ENCODE results near the gene C9orf72. TPM values are rescaled to one million over a fixed set of nuclear protein-coding genes. Genes with fewer than 3 reads are reported as not detected.

Gene C9orf72
- total RNA-seq, 1 donor: 6.5 TPM

DNA sequence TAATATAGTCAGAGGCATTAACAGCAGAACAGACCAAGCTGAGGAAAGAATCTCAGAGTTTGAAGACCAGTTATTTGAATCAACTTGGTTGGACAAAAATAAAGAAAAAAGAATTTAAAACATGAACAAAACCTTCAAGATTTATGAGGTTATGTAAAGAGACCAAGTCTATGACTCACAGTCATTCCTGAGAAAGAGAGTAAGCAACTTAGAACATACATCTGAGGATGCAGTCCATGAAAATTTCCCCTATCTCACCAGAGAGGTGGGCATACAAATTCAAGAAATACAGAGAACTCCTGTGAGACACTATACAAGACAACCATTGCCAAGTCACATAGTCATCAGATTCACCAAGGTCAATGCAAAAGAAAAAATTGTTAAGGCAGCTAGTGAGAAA is 17.4 kb upstream of the C9orf72 start:
- Histone ChIP-seq H3K27ac (ENCODE audit: low read depth, low read length) (no peak overlapping the region), H4K20me1 (ENCODE audit: insufficient read depth, low read length) (no peaks in the 10 kb centered on the region), H3K4me3 (ENCODE audit: insufficient read depth, low read length) (no peak overlapping the region), H3K36me3 (ENCODE audit: insufficient read depth, low read length) (no peaks in the 10 kb centered on the region), H3K27me3 (ENCODE audit: insufficient read depth, low read length) (no peaks in the 10 kb centered on the region), H3K79me2 (ENCODE audit: insufficient read depth, low read length) (no peaks in the 10 kb centered on the region), H2AFZ (ENCODE audit: low read length) (no peak overlapping the region), H3K4me1 (ENCODE audit: insufficient read depth, low read length) (no peaks in the 10 kb centered on the region), H3K9me3 (ENCODE audit: low read depth, low read length) (no peaks in the 10 kb centered on the region), H3K4me2 (ENCODE audit: insufficient read depth, low read length) (no peak overlapping the region)
- DNase-seq (ENCODE audit: insufficient read length, low spot score, missing footprints): no peak
- TF ChIP-seq, protein P1, sequence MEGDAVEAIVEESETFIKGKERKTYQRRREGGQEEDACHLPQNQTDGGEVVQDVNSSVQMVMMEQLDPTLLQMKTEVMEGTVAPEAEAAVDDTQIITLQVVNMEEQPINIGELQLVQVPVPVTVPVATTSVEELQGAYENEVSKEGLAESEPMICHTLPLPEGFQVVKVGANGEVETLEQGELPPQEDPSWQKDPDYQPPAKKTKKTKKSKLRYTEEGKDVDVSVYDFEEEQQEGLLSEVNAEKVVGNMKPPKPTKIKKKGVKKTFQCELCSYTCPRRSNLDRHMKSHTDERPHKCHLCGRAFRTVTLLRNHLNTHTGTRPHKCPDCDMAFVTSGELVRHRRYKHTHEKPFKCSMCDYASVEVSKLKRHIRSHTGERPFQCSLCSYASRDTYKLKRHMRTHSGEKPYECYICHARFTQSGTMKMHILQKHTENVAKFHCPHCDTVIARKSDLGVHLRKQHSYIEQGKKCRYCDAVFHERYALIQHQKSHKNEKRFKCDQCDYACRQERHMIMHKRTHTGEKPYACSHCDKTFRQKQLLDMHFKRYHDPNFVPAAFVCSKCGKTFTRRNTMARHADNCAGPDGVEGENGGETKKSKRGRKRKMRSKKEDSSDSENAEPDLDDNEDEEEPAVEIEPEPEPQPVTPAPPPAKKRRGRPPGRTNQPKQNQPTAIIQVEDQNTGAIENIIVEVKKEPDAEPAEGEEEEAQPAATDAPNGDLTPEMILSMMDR (IDR thresholded peaks at IDR 0.05; ENCODE audit: extremely low read depth, low read depth, low read length): no peak

DNA sequence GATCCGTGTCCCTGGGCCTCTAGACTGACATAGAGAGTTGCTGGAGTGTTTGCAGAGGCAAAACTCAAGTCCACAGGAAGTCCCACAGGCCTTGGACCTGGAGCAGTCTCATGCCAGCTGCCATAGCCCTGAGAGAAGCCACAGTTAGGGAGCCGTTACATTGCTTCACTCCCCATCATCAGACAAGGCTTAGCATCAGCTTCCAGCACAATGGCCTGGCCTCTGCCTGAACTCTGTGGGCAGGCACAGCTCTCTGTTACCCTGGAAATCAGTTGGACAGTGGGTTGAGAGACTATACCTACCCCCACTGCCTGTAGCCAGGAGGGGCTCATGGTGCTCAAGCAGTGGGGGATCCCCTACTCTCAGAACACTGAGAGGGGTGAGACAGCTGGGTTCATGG is 16.2 kb upstream of the C9orf72 start:
- H3K27ac ChIP-seq (ENCODE audit: low read depth, low read length): no peak overlapping the region
- no peaks in the 10 kb centered on the region for H3K36me3 ChIP-seq (ENCODE audit: insufficient read depth, low read length)
- H3K4me2 ChIP-seq (ENCODE audit: insufficient read depth, low read length): no peak overlapping the region
- TF ChIP-seq, protein P1 (IDR thresholded peaks at IDR 0.05; ENCODE audit: extremely low read depth, low read depth, low read length): no peak
- H4K20me1 ChIP-seq (ENCODE audit: insufficient read depth, low read length): no peaks in the 10 kb centered on the region
- H3K4me1 ChIP-seq (ENCODE audit: insufficient read depth, low read length): no peaks in the 10 kb centered on the region
- H3K79me2 ChIP-seq (ENCODE audit: insufficient read depth, low read length): no peaks in the 10 kb centered on the region
- no peak for DNase-seq (ENCODE audit: insufficient read length, low spot score, missing footprints)
- no peak overlapping the region for H3K4me3 ChIP-seq (ENCODE audit: insufficient read depth, low read length)
- H3K9me3 ChIP-seq (ENCODE audit: low read depth, low read length): no peaks in the 10 kb centered on the region
- H3K27me3 ChIP-seq (ENCODE audit: insufficient read depth, low read length): no peaks in the 10 kb centered on the region
- no peak overlapping the region for H2AFZ ChIP-seq (ENCODE audit: low read length)

DNA sequence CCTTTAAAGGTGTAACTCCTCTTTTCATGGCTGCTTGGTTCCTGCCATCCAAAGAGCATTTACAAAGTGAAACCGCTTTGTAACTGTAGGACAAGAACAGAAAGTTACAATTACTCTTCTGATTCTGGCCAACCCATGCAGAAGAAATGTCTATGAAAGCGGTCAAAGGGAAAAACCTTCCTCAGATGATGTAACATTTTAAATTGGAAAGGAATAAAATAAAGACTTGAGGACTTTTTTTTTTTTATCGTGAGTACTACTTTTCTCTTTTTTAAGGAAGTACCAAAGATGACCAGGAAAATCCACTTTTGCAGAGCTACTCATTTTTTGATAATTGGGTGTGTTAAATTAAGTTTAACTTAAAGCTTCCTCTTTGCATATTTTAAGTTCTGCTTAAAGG is 13.0 kb upstream of the C9orf72 start:
- H3K4me2 ChIP-seq (ENCODE audit: insufficient read depth, low read length): peak overlapping the region; percentile 15
- TF ChIP-seq, protein P1 (IDR thresholded peaks at IDR 0.05; ENCODE audit: extremely low read depth, low read depth, low read length): no peak
- no peak for DNase-seq (ENCODE audit: insufficient read length, low spot score, missing footprints)

DNA sequence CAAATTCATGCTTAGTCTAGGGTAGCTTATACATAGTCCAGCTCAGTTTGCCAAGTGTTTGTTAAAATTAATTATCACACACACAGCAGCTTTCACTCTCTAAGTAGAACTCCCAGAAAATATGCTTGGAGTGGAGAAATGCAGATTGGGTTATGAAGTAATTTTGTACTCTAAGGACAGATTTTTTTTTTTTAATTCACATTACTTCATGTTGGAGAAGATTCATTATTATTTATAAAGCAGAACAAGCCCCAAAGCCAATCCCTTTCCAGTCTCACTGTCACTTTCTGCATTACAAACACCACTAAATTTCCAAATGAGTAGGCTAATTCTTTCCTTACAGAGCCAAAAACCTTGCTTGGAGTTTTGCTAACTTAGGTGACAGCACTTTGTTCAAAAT is 11.7 kb upstream of the C9orf72 start:
- no peaks in the 10 kb centered on the region for H3K4me1 ChIP-seq (ENCODE audit: insufficient read depth, low read length)
- no peak overlapping the region for H2AFZ ChIP-seq (ENCODE audit: low read length)
- no peak overlapping the region for H3K27ac ChIP-seq (ENCODE audit: low read depth, low read length)
- TF ChIP-seq, protein P1 (IDR thresholded peaks at IDR 0.05; ENCODE audit: extremely low read depth, low read depth, low read length): no peak
- H3K4me2 ChIP-seq (ENCODE audit: insufficient read depth, low read length): no peak overlapping the region
- H3K9me3 ChIP-seq (ENCODE audit: low read depth, low read length): no peaks in the 10 kb centered on the region
- H3K4me3 ChIP-seq (ENCODE audit: insufficient read depth, low read length): no peak overlapping the region
- no peak for DNase-seq (ENCODE audit: insufficient read length, low spot score, missing footprints)
- H3K27me3 ChIP-seq (ENCODE audit: insufficient read depth, low read length): peaks cover 3% of the 10 kb centered on the region
- H3K79me2 ChIP-seq (ENCODE audit: insufficient read depth, low read length): no peaks in the 10 kb centered on the region
- H4K20me1 ChIP-seq (ENCODE audit: insufficient read depth, low read length): no peaks in the 10 kb centered on the region
- H3K36me3 ChIP-seq (ENCODE audit: insufficient read depth, low read length): no peaks in the 10 kb centered on the region

More for the DNA sequence above, 13.0 kb upstream of the C9orf72 start:
- H3K4me3 ChIP-seq (ENCODE audit: insufficient read depth, low read length): peak overlapping the region; percentile 27
- peaks cover 3% of the 10 kb centered on the region for H3K27me3 ChIP-seq (ENCODE audit: insufficient read depth, low read length)
- H3K9me3 ChIP-seq (ENCODE audit: low read depth, low read length): no peaks in the 10 kb centered on the region
- no peak overlapping the region for H3K27ac ChIP-seq (ENCODE audit: low read depth, low read length)
- no peaks in the 10 kb centered on the region for H4K20me1 ChIP-seq (ENCODE audit: insufficient read depth, low read length)
- no peaks in the 10 kb centered on the region for H3K36me3 ChIP-seq (ENCODE audit: insufficient read depth, low read length)
- H3K79me2 ChIP-seq (ENCODE audit: insufficient read depth, low read length): no peaks in the 10 kb centered on the region
- H3K4me1 ChIP-seq (ENCODE audit: insufficient read depth, low read length): no peaks in the 10 kb centered on the region
- peak overlapping the region; percentile 39 for H2AFZ ChIP-seq (ENCODE audit: low read length)
